Calu3 (cell line): Measurements from ENCODE around the gene CPM. TPM values are rescaled to one million over a fixed set of nuclear protein-coding genes. Genes with fewer than 3 reads are reported as not detected.

Experiments
- BruUV-seq: library from RNA; stranded (reverse); fragments of 400-500 nt; replicated peaks from 2 replicates; lab custom pipeline; 2021; lab: Mats Ljungman, UMichigan
- CTCF ChIA-PET: fragments of 300-600 bp; sonication (Branson Sonifier 250); formaldehyde crosslinking; loops from one replicate; lab custom pipeline; 2022; ENCODE audit warnings: antibody characterized with exemption; lab: Charles Lee
- DNase-seq: peaks from one replicate; pipeline ENCODE4 v3.0.0; 2022
- H3K27ac Mint-ChIP-seq: one replicate; pipeline ENCODE4 v1.8.0; 2022; ENCODE audit warnings: mixed read lengths; ENCODE audit not compliant: unreplicated experiment
- H3K27me3 Mint-ChIP-seq: one replicate; pipeline ENCODE4 v1.8.0; 2022; ENCODE audit warnings: mixed read lengths; ENCODE audit not compliant: unreplicated experiment
- H3K36me3 Mint-ChIP-seq: one replicate; pipeline ENCODE4 v1.8.0; 2022; ENCODE audit warnings: mild to moderate bottlenecking, moderate library complexity, mixed read lengths; ENCODE audit not compliant: insufficient read depth, unreplicated experiment
- H3K4me1 Mint-ChIP-seq: one replicate; pipeline ENCODE4 v1.8.0; 2022; ENCODE audit warnings: mild to moderate bottlenecking, low read depth, mixed read lengths; ENCODE audit not compliant: unreplicated experiment
- H3K4me3 Mint-ChIP-seq: one replicate; pipeline ENCODE4 v1.8.0; 2022; ENCODE audit warnings: mild to moderate bottlenecking, low read depth, moderate library complexity, mixed read lengths; ENCODE audit not compliant: unreplicated experiment
- H3K9me3 Mint-ChIP-seq: one replicate; pipeline ENCODE4 v1.8.0; 2022; ENCODE audit warnings: low read depth, mixed read lengths; ENCODE audit not compliant: unreplicated experiment
- intact Hi-C: fragments of 100-400 bp; cut with micrococcal nuclease; formaldehyde crosslinking; loops from one replicate; pipeline ENCODE4 v1.10.0; 2022; ENCODE audit not compliant: unreplicated experiment
- total RNA-seq: library from RNA; stranded (reverse); gene quantifications from 2 replicates; pipeline ENCODE4 v1.2.3, GENCODE V29; 2022
- TF ChIP-seq, protein P1 (sequence below): fragments of 200-600 bp; IDR thresholded peaks from one replicate; pipeline ENCODE4 v1.8.0; 2022; ENCODE audit warnings: antibody characterized with exemption; ENCODE audit not compliant: unreplicated experiment

Gene CPM
- total RNA-seq, 1 experiment from 2014 or later: 11.9 TPM

DNA sequence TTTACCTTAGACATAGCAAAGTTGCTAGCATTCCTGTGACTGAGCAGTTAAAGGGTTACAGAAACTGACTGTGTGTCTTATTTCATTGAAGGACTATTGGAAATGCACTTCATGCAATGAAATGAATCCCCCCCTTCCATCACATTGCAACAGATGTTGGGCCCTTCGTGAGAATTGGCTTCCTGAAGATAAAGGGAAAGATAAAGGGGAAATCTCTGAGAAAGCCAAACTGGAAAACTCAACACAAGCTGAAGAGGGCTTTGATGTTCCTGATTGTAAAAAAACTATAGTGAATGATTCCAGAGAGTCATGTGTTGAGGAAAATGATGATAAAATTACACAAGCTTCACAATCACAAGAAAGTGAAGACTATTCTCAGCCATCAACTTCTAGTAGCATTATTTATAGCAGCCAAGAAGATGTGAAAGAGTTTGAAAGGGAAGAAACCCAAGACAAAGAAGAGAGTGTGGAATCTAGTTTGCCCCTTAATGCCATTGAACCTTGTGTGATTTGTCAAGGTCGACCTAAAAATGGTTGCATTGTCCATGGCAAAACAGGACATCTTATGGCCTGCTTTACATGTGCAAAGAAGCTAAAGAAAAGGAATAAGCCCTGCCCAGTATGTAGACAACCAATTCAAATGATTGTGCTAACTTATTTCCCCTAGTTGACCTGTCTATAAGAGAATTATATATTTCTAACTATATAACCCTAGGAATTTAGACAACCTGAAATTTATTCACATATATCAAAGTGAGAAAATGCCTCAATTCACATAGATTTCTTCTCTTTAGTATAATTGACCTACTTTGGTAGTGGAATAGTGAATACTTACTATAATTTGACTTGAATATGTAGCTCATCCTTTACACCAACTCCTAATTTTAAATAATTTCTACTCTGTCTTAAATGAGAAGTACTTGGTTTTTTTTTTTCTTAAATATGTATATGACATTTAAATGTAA lies 93.5 kb downstream of the CPM start:
- Mint-ChIP-seq H3K4me3 (no peak overlapping the region), H3K4me1 (no peaks in the 10 kb centered on the region), H3K27me3 (no peaks in the 10 kb centered on the region), H3K27ac (no peak overlapping the region), H3K9me3 (no peaks in the 10 kb centered on the region), H3K36me3 (peaks cover 57% of the 10 kb centered on the region)
- CTCF ChIA-PET: interaction anchor here (0.7 to 1.8 kb wide), 2 partner anchors 9 to 17 kb away, joined by 3 to 7 read pairs; no protein-coding TSS in a partner anchor
- TSS peak; percentile 18 for BruUV-seq
- TF ChIP-seq, protein P1, sequence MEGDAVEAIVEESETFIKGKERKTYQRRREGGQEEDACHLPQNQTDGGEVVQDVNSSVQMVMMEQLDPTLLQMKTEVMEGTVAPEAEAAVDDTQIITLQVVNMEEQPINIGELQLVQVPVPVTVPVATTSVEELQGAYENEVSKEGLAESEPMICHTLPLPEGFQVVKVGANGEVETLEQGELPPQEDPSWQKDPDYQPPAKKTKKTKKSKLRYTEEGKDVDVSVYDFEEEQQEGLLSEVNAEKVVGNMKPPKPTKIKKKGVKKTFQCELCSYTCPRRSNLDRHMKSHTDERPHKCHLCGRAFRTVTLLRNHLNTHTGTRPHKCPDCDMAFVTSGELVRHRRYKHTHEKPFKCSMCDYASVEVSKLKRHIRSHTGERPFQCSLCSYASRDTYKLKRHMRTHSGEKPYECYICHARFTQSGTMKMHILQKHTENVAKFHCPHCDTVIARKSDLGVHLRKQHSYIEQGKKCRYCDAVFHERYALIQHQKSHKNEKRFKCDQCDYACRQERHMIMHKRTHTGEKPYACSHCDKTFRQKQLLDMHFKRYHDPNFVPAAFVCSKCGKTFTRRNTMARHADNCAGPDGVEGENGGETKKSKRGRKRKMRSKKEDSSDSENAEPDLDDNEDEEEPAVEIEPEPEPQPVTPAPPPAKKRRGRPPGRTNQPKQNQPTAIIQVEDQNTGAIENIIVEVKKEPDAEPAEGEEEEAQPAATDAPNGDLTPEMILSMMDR: no peak
- intact Hi-C loops: loop anchor here (10.0 kb wide), 1 partner anchor 415 kb away; no protein-coding TSS in a partner anchor
- DNase-seq: no peak

DNA sequence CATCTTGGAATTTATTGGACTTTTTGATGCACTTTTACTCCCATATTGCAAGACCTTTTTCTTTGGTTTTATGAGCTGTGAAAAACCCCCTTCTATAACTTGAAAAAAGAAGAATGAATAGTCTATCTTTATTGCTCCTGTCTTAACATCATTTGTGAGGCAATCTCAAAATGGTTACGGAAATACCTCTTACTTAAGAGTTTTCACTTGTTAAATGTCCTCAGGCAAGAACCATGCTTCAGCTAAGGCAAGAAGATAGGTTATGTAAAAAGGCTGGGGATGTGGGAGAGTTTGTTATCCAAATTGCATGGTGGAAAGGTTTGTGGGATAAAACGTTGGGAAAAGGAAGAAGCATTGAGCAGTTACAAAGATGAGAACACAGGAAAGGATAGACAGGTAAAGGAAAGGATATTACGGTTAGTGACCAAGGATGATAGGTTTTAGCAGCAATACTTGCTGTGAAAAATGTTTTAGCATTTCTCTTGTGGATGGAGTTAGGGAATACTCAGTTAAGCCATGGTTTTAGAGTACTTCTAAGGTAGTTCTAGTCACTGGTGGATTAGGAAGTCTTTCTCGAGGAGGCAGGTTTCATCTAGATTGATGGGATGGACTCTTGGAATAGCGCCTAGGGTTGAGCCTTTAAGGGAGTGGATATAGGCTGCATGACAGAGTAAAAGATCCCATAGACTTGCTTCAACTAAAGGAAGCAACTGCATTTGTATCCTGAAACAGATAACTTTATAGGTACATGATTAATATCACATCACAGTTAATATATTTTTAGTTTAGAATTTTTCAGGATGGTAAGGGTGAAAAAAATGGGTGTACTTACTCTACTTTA lies 94.7 kb downstream of the CPM start:
- H3K27me3 Mint-ChIP-seq: no peaks in the 10 kb centered on the region
- intact Hi-C loops: loop anchor here (10.0 kb wide), 1 partner anchor 417 kb away; no protein-coding TSS in a partner anchor
- BruUV-seq: no TSS peak
- no peaks in the 10 kb centered on the region for H3K4me1 Mint-ChIP-seq
- H3K9me3 Mint-ChIP-seq: no peaks in the 10 kb centered on the region
- H3K36me3 Mint-ChIP-seq: peaks cover 57% of the 10 kb centered on the region
- CTCF ChIA-PET: no interaction called here
- H3K27ac Mint-ChIP-seq: no peak overlapping the region
- H3K4me3 Mint-ChIP-seq: no peak overlapping the region
- TF ChIP-seq, protein P1: no peak
- DNase-seq: no peak

DNA sequence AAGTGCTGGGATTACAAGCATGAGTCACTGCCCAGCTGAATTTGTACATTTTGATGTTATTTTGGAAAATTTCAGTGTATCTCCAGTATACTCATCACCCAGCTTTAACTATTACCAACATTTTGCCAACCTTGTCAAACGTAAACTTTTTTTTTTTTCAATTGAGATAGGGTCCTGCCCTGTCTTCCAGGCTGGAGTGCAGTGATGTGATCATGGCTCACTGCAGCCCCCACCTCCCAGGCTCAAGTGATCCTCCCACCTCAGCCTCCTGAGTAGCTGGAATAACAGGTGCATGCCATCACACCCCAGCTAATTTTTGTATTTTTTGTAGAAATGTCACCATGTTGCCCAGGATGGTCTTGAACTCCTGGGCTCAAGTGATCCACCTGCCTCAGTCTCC lies 95.8 kb downstream of the CPM start:
- no peak overlapping the region for H3K27ac Mint-ChIP-seq
- no TSS peak for BruUV-seq
- no peaks in the 10 kb centered on the region for H3K27me3 Mint-ChIP-seq
- no peak for DNase-seq
- intact Hi-C loops: loop anchor here (10.0 kb wide), 1 partner anchor 418 kb away; no protein-coding TSS in a partner anchor
- H3K4me3 Mint-ChIP-seq: no peak overlapping the region
- H3K9me3 Mint-ChIP-seq: no peaks in the 10 kb centered on the region
- CTCF ChIA-PET: interaction anchor here (0.6 kb wide), 1 partner anchor 16 kb away, joined by 5 read pairs; no protein-coding TSS in a partner anchor
- TF ChIP-seq, protein P1: no peak
- H3K4me1 Mint-ChIP-seq: no peaks in the 10 kb centered on the region
- peaks cover 60% of the 10 kb centered on the region for H3K36me3 Mint-ChIP-seq

DNA sequence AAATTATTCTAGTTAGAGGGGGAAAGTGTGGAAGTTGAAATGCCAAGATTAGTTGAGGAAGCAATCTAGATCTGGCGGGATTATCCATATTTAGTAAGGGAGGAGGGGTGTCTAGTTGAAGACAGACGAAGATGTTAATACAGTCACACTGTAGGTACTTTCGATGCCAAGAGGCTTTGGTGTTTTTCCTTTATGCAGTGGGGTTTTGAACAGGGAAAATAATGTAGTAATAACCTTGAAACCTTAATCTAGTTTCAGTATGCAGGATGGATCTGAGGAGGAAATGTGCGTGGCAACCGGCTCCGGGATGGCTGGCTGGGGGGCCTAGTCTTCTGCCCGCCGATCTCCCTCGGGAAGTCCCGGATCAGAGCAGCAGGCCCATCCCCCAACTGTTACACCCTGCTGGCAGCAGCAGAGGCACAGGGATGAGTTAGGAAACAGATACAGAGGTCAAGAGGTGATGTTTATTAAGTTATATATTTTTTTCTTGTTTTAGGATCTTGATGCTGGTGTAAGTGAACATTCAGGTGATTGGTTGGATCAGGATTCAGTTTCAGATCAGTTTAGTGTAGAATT lies 97.5 kb downstream of the CPM start:
- Mint-ChIP-seq H3K27ac (no peak overlapping the region), H3K36me3 (peaks cover 50% of the 10 kb centered on the region), H3K4me3 (no peak overlapping the region), H3K4me1 (no peaks in the 10 kb centered on the region), H3K9me3 (no peaks in the 10 kb centered on the region), H3K27me3 (no peaks in the 10 kb centered on the region)
- no TSS peak for BruUV-seq
- intact Hi-C loops: loop anchor here (10.0 kb wide), 1 partner anchor 419 kb away; no protein-coding TSS in a partner anchor
- no peak for DNase-seq
- CTCF ChIA-PET: interaction anchor here (0.7 kb wide), 1 partner anchor 108 kb away, joined by 3 read pairs; no protein-coding TSS in a partner anchor
- TF ChIP-seq, protein P1: no peak
